Brain microvascular endothelial cell (primary cell): ENCODE data around the gene CHTOP.

Source experiments
- DNase-seq: peaks from one replicate; pipeline ENCODE4 v3.0.0-alpha.2; 2020
- H3K27ac ChIP-seq: fragments of 250-450 bp; sonication (Bioruptor Pico); 2 replicates; pipeline ENCODE4 v1.5.1; 2020; ENCODE audit warnings: mild to moderate bottlenecking, moderate library complexity
- H3K27me3 ChIP-seq: fragments of 250-450 bp; sonication (Bioruptor Pico); replicated peaks from 2 replicates; pipeline ENCODE4 v1.5.1; 2020; ENCODE audit warnings: mild to moderate bottlenecking
- H3K36me3 ChIP-seq: fragments of 250-450 bp; sonication (Bioruptor Pico); replicated peaks from 2 replicates; pipeline ENCODE4 v1.5.1; 2020; ENCODE audit warnings: mild to moderate bottlenecking
- H3K4me3 ChIP-seq: 2 replicates; pipeline ENCODE4 v1.5.1; 2011; ENCODE audit warnings: low read depth, mild to moderate bottlenecking, control low read depth, low read length, moderate library complexity
- in situ Hi-C: cut with HindIII; loops from 2 replicates; pipeline ENCODE4 v1.10.0; 2017; ENCODE audit warnings: low sequenced_read_pairs, low pct_ligation_motif_present
- TF ChIP-seq, protein P1 (sequence below): IDR thresholded peaks from 2 replicates; pipeline ENCODE4 v1.5.1; 2011; ENCODE audit warnings: low read depth, mild to moderate bottlenecking, moderate library complexity, low read length, control low read depth, inconsistent platforms; ENCODE audit errors: missing control alignments

Gene CHTOP

DNA sequence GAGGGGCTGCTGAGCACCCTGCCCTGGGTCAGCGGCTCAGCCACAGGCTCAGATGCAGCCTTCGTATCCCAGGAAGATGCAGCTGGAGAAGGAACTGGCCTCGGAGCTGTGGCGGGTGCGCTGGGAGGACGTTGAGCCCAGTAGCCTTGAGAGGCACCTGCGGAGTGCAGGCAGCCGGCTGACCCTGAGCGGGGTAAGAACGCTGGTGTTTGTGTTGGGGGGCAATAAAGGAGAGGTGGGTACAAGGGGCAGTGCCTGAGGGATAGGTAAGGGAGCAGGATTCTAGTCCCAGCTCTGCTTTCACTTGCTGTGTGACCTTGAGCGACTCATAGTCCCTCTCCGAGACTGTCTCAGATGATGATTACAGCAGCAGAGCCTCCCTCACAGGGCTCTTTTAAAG is 51.0 kb downstream of the CHTOP start:
- no peak for DNase-seq
- TF ChIP-seq, protein P1, sequence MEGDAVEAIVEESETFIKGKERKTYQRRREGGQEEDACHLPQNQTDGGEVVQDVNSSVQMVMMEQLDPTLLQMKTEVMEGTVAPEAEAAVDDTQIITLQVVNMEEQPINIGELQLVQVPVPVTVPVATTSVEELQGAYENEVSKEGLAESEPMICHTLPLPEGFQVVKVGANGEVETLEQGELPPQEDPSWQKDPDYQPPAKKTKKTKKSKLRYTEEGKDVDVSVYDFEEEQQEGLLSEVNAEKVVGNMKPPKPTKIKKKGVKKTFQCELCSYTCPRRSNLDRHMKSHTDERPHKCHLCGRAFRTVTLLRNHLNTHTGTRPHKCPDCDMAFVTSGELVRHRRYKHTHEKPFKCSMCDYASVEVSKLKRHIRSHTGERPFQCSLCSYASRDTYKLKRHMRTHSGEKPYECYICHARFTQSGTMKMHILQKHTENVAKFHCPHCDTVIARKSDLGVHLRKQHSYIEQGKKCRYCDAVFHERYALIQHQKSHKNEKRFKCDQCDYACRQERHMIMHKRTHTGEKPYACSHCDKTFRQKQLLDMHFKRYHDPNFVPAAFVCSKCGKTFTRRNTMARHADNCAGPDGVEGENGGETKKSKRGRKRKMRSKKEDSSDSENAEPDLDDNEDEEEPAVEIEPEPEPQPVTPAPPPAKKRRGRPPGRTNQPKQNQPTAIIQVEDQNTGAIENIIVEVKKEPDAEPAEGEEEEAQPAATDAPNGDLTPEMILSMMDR: no peak
- in situ Hi-C loops: no loop called here
- H3K36me3 ChIP-seq: no peaks in the 10 kb centered on the region
- H3K27ac ChIP-seq: no peak overlapping the region
- H3K4me3 ChIP-seq: no peak overlapping the region
- peaks cover 14% of the 10 kb centered on the region for H3K27me3 ChIP-seq

DNA sequence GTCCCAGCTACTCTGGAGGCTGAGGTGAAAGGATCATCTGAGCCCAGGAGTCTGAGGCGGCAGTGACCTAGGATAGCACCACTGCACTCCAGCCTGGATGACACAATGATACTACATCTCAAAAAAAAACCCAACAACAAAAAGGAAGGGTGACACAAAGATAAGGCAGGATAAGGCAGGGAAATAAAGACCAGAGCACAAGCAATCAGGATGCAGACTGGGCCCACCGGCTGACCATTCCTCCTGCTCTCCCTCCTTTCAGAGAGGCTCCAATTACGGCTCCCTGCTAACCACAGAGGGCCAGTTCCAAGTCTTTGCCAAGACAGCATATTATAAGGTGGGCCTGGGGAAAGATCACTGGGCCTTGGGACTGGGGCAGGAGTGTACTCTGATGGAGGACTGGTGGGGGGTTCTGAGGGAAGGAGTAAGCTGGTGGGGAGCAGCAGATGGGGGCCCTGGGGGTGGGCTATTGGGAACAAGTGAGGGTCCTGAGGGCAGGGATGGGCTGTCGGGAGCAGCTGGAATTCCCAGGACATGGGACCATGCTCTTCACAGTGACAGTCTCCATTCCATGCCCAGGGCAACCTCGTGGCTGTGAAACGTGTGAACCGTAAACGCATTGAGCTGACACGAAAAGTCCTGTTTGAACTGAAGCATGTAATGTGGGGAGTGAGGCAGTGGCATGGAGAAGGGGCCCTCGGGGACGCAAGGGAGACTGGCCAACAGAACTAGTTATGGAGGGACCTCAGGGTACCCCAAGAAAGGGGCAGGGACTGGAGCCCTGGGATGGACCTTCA is 51.9 kb downstream of the CHTOP start:
- TF ChIP-seq, protein P1: no peak
- H3K4me3 ChIP-seq: no peak overlapping the region
- in situ Hi-C loops: no loop called here
- H3K36me3 ChIP-seq: no peaks in the 10 kb centered on the region
- no peak for DNase-seq
- no peak overlapping the region for H3K27ac ChIP-seq
- peaks cover 7% of the 10 kb centered on the region for H3K27me3 ChIP-seq

DNA sequence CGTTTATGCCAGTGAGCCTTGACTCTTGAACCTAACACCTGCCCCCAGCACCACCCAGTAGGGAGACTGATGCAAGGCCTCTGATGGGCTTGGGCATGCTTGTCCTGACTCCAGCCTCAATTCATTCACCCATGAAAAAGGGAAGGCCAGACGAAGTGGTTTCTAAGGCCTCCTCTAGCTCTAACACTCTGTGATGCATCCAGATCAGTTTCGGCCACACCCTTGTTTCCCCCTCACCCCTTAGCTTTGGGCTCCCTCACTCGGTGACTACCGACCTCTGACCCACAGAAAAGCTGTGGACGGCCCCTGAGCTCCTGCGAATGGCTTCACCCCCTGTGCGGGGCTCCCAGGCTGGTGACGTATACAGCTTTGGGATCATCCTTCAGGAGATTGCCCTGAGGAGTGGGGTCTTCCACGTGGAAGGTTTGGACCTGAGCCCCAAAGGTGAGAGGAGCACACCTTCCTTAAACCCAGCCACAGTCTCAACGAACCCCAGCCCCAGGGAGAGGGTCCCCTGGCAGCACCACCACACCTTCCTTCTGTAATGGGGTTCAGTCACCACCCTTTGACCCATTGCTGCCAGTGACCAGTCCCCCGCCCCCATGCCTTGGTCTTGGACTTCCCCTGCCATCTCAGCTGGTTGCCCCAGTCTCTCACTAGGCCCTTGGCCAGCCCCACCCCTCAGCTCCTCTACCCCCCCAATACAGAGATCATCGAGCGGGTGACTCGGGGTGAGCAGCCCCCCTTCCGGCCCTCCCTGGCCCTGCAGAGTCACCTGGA is 53.7 kb downstream of the CHTOP start:
- no peaks in the 10 kb centered on the region for H3K36me3 ChIP-seq
- H3K27me3 ChIP-seq: no peaks in the 10 kb centered on the region
- no peak for DNase-seq
- TF ChIP-seq, protein P1: no peak
- H3K27ac ChIP-seq: no peak overlapping the region
- H3K4me3 ChIP-seq: no peak overlapping the region
- in situ Hi-C loops: no loop called here

DNA sequence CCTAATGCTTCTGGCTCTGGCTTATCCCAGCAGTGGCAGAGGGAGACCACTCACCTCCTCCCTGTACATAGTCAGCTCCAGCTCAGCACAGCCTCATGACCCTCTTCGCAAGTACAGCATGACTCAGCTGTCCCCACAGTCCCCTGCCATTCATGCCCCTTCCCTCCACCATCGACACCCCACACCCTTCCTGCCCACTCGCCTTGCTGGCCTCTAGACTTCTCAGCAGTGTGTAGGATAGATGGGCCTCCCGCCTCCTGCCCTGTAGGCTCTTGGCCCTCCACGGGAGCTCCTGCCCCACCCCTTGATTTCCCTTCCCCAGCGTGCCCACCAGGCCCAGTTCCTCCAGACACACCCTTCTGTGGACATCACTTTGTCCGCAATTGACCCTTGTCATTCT is 54.4 kb downstream of the CHTOP start:
- no peak overlapping the region for H3K4me3 ChIP-seq
- no peak for DNase-seq

DNA sequence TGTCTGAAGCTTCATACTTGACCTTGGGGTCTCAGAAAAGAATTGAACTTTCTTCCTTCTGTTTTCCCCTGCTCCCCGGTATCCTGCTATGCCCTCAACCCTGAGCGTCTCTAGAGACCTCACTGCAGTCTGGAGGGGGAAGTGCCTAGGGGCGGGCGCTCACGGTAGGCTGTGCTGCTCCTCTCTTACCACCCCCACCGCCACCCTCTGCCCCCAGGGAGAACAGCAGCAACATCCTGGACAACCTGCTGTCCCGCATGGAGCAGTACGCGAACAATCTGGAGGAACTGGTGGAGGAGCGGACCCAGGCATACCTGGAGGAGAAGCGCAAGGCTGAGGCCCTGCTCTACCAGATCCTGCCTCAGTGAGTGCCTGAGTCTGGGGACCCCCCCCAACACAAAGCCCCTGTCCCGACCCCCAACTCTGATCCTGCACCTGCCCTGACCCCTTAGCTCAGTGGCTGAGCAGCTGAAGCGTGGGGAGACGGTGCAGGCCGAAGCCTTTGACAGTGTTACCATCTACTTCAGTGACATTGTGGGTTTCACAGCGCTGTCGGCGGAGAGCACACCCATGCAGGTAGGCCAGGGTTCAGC is 55.0 kb downstream of the CHTOP start:
- Histone ChIP-seq H3K36me3 (no peaks in the 10 kb centered on the region), H3K27me3 (no peaks in the 10 kb centered on the region), H3K27ac (no peak overlapping the region), H3K4me3 (no peak overlapping the region)
- DNase-seq: no peak
- in situ Hi-C loops: no loop called here
- TF ChIP-seq, protein P1: no peak

More for the DNA sequence above, 54.4 kb downstream of the CHTOP start:
- Histone ChIP-seq H3K27me3 (no peaks in the 10 kb centered on the region), H3K36me3 (no peaks in the 10 kb centered on the region), H3K27ac (no peak overlapping the region)
- TF ChIP-seq, protein P1: no peak
- in situ Hi-C loops: no loop called here
